MM.1S (cell line): ENCODE measurements around the gene TSPAN17.

Experiments
- EZH2 ChIP-seq: fragments of 300-600 bp; sonication (generic); optimal IDR thresholded peaks from 2 replicates; pipeline ENCODE3; 2017; ENCODE audit warnings: low read depth, mild to moderate bottlenecking, antibody characterized with exemption, low read length, mixed read lengths
- TF ChIP-seq, protein P1 (sequence below): fragments of 300-600 bp; sonication (generic); IDR thresholded peaks from 2 replicates; pipeline ENCODE4 v1.5.1; 2016; ENCODE audit warnings: antibody characterized with exemption, low read length, mixed read lengths

DNA sequence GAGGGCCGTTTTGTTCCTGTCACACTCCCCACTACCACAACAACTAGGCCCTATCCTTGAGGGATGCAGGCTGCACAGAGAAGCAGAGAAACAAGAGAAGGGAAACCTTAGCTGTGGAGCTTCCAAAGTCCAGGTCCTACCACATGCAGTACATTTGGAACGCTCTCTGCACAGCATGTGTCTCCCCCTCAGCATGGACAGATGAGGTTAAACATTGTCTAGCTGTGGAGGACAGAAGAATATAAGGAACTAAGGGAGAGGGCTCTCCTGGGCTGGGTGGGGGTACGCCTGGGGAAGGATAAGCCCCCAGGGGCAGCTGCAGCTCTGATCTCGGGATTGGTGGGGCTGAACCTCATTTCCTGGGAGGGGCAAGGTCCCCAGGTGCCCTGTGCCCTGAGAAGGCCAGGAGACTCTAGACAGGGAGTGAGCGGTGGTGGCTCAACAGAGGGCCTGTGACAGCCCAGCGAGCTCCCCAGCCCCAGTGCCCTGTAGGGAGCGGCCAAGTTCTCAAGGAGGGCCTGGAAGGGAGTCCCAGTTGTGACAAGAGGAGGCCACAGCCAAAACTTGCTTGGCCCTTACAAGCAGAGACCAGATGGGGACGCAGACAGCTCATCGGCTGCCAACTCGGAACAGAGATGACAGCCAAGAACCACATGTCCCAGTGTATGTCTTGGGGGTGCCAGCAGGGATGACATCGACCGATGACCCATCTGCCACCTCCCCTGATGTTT lies 30.1 kb downstream of the TSPAN17 start:
- TF ChIP-seq, protein P1, sequence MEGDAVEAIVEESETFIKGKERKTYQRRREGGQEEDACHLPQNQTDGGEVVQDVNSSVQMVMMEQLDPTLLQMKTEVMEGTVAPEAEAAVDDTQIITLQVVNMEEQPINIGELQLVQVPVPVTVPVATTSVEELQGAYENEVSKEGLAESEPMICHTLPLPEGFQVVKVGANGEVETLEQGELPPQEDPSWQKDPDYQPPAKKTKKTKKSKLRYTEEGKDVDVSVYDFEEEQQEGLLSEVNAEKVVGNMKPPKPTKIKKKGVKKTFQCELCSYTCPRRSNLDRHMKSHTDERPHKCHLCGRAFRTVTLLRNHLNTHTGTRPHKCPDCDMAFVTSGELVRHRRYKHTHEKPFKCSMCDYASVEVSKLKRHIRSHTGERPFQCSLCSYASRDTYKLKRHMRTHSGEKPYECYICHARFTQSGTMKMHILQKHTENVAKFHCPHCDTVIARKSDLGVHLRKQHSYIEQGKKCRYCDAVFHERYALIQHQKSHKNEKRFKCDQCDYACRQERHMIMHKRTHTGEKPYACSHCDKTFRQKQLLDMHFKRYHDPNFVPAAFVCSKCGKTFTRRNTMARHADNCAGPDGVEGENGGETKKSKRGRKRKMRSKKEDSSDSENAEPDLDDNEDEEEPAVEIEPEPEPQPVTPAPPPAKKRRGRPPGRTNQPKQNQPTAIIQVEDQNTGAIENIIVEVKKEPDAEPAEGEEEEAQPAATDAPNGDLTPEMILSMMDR: no peak
- no peak for TF ChIP-seq EZH2
